HUES64 (cell line): ENCODE measurements around the gene GDF3.
"Not testable (repeated sequence)": the region's sequence is repeated elsewhere in the genome, so short reads cannot be mapped to it uniquely, and the experiment has no call there.

Experiments
- H3K27ac ChIP-seq: 2 replicates; pipeline ENCODE4 v1.7.0; 2013; ENCODE audit warnings: low read depth, low read length, inconsistent platforms
- H3K27me3 ChIP-seq: 2 replicates; pipeline ENCODE4 v1.6.1; 2013; ENCODE audit warnings: mild to moderate bottlenecking, low read length; ENCODE audit not compliant: insufficient read depth
- H3K36me3 ChIP-seq: 2 replicates; pipeline ENCODE4 v1.6.1; 2013; ENCODE audit warnings: mild to moderate bottlenecking, low read length; ENCODE audit not compliant: insufficient read depth
- H3K4me1 ChIP-seq: 2 replicates; pipeline ENCODE4 v1.6.1; 2013; ENCODE audit warnings: mild to moderate bottlenecking, low read length, moderate library complexity; ENCODE audit not compliant: insufficient read depth
- H3K4me3 ChIP-seq: 2 replicates; pipeline ENCODE4 v1.5.1; 2013; ENCODE audit warnings: mild to moderate bottlenecking, low read length, moderate library complexity
- H3K9ac ChIP-seq: 2 replicates; pipeline ENCODE4 v1.6.1; 2013; ENCODE audit warnings: mild to moderate bottlenecking, low read depth, low read length
- H3K9me3 ChIP-seq: 2 replicates; pipeline ENCODE4 v1.6.1; 2013; ENCODE audit warnings: low read depth, low read length; ENCODE audit not compliant: insufficient read depth
- WGBS: fragments of 150-250, 120-280 bp; methylation state at CpG from one replicate; pipeline ENCODE4 v1.1.7; 2013; ENCODE audit warnings: missing lambda C conversion rate; 5-methylcytosine and 5-hydroxymethylcytosine counted together

The GDF3 gene

DNA sequence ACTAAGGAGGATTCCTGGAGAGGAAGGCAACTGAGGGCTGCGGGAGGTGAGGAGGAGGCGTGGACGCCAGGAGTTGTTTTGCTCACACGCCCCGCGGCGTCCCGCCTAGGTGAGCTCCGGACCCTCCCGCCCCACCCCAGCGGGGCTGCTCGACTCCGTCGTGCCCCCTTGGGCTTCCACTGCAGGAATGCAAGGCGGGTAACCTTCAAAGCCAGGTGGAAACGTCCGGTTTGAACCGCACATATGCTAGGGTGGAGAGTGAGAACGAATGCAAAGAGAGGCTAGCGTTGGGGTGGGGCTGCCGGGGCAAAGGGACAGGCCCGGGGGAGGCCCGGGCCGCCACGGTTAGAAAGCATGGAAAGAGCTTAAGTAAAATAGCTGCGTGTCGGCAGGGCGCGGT lies 10.3 kb upstream of the GDF3 start:
- Histone ChIP-seq H3K27ac (no peak overlapping the region), H3K9ac (no peak overlapping the region), H3K36me3 (no peaks in the 10 kb centered on the region), H3K4me3 (no peak overlapping the region), H3K27me3 (no peaks in the 10 kb centered on the region), H3K4me1 (peaks cover 11% of the 10 kb centered on the region), H3K9me3 (no peaks in the 10 kb centered on the region)
- 93% methylated on average over 29 of the region's 29 CpGs for WGBS

DNA sequence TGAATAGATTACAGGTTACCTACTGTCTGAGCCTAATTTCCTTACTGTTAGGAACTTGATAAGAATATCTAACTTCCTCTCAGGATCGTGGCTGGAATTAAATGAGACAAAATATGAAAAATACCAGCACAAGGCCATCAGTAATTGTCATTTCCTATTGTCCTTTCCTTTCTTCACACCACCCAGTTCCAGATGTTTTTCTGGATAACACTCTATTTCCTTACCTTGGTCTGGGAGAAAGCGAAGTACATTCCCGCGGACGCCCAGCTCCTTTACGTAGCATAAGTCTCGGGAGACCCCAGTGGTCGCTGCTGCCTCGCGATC lies 376 bp downstream of the GDF3 start:
- no peaks in the 10 kb centered on the region for H3K27me3 ChIP-seq
- no peaks in the 10 kb centered on the region for H3K36me3 ChIP-seq
- WGBS = 37% methylated on average over 9 of the region's 10 CpGs
- H3K4me1 ChIP-seq = peaks cover 19% of the 10 kb centered on the region
- peak overlapping the region; percentile 89 for H3K27ac ChIP-seq
- H3K4me3 ChIP-seq = peak overlapping the region; percentile 21
- peak overlapping the region; percentile 52 for H3K9ac ChIP-seq
- no peaks in the 10 kb centered on the region for H3K9me3 ChIP-seq

GRCh38 chr12:7694556-7695236 lies 879 bp downstream of the GDF3 start:
- H3K4me3 ChIP-seq = peak overlapping the region; percentile 21
- WGBS = 17% methylated on average over 2 of the region's 3 CpGs
- H3K9ac ChIP-seq = peak overlapping the region; percentile 52; the same call in 1 of the 2 replicates
- no peaks in the 10 kb centered on the region for H3K27me3 ChIP-seq
- H3K4me1 ChIP-seq = peaks cover 19% of the 10 kb centered on the region
- H3K27ac ChIP-seq = peak overlapping the region; percentile 89
- H3K36me3 ChIP-seq = no peaks in the 10 kb centered on the region
- no peaks in the 10 kb centered on the region for H3K9me3 ChIP-seq

GRCh38 chr12:7693793-7694192 lies 1.8 kb downstream of the GDF3 start:
- no peak overlapping the region for H3K27ac ChIP-seq
- no peak overlapping the region for H3K4me3 ChIP-seq
- H3K4me1 ChIP-seq = peaks cover 19% of the 10 kb centered on the region
- WGBS = 75% methylated on average over 6 of the region's 6 CpGs
- no peaks in the 10 kb centered on the region for H3K9me3 ChIP-seq
- H3K9ac ChIP-seq = no peak overlapping the region
- no peaks in the 10 kb centered on the region for H3K27me3 ChIP-seq
- H3K36me3 ChIP-seq = no peaks in the 10 kb centered on the region

DNA sequence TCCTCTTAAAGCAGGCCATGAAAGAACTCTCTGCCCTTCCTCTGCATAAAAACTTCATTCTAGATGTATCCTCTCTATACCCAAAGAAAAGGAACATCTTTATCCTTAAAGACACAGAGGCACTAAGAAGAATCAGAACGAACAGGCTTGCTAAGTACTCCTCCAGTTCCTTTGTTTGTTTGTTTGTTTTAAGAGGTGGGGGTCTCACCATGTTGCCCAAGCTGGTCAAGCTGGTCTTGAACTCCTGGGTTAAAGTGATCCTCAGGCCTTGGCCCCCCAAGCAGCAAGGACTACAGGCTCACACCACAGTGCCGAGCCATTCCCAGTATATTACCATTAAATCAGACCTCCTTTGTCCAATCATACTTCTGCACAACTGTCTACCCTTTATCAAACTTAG lies 14.0 kb downstream of the GDF3 start:
- Histone ChIP-seq H3K36me3 (no peaks in the 10 kb centered on the region), H3K4me3 (no peak overlapping the region), H3K27me3 (no peaks in the 10 kb centered on the region), H3K9ac (no peak overlapping the region), H3K9me3 (no peaks in the 10 kb centered on the region), H3K27ac (no peak overlapping the region), H3K4me1 (no peaks in the 10 kb centered on the region; the same call in 1 of the 2 replicates)
- WGBS = 48% methylated on average over 2 of the region's 2 CpGs

- Histone ChIP-seq H3K4me1 (no peaks in the 10 kb centered on the region; the same call in 1 of the 2 replicates), H3K9me3 (no peaks in the 10 kb centered on the region), H3K27ac (no peak overlapping the region), H3K4me3 (no peak overlapping the region), H3K9ac (no peak overlapping the region), H3K27me3 (no peaks in the 10 kb centered on the region), H3K36me3 (no peaks in the 10 kb centered on the region)
- WGBS = 89% methylated on average over 9 of the region's 9 CpGs
These were observed 16.1 kb downstream of the GDF3 start for GRCh38 chr12:7679251-7680045.

DNA sequence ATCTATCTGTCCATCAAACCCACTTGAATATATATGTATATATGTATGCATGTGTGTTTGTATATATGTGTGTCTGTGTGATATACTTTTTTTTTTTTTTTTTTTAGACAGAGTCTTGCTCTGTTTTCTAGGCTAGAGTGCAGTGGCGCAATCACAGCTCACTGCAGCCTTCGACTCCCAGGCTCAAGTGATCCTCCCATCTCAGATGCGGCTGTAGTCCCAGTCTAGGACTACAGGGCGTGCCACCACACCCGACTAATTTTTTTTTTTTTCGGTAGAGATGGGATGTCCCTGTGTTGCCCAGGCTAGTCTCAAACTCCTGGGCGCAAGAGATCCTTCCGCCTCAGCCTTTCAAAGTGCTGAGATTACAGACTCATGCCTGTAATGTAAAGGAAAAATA lies 16.8 kb downstream of the GDF3 start:
- no peaks in the 10 kb centered on the region for H3K9me3 ChIP-seq
- WGBS = 98% methylated on average over 8 of the region's 8 CpGs
- H3K9ac ChIP-seq = no peak overlapping the region
- H3K36me3 ChIP-seq = no peaks in the 10 kb centered on the region
- H3K27ac ChIP-seq = no peak overlapping the region
- no peaks in the 10 kb centered on the region for H3K27me3 ChIP-seq
- no peaks in the 10 kb centered on the region; the same call in 1 of the 2 replicates for H3K4me1 ChIP-seq
- no peak overlapping the region for H3K4me3 ChIP-seq

DNA sequence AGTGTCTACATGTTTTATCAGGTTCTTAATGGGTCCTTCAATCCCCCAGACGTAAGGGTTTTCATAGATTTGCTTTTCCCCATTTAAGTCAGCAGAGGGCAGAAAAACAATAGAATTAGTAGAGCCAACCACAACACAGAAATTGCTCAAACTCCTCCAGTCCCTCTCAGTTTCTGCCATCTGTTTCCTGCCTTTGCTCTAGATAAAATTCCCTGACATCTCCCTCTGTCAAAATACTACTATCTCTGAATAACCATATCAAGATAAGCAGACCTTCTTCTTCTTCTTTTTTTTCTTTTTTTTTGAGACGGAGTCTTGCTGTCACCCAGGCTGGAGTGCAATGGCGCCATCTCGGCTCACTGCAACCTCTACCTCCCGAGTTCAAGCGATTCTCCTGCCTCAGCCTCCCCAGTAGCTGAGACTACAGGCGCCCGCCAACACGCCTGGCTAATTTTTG lies 18.1 kb downstream of the GDF3 start:
- H3K36me3 ChIP-seq, H3K4me3 ChIP-seq: not testable (repeated sequence)
- WGBS = 67% methylated on average over 9 of the region's 9 CpGs

DNA sequence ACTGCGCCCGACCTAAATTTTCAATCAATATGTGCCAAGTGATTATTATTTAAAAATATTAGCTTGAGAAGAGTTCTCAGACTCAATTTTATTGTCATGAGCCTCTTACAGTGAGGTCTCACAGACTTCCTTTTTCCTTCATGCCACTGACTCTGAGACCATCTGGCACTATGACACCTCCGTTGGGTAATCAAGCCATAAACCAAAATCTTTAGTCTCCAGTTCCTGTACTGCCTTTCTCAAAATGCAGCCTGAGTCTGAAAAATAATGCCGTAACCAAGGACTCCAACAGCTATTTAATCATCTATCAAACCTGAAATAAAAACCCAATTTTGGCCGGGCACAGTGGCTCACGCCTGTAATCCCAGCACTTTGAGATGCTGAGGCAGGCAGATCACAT lies 20.1 kb downstream of the GDF3 start:
- H3K4me3 ChIP-seq, H3K9me3 ChIP-seq, H3K36me3 ChIP-seq, H3K4me1 ChIP-seq, H3K9ac ChIP-seq, H3K27ac ChIP-seq, H3K27me3 ChIP-seq: not testable (repeated sequence)
- 89% methylated on average over 6 of the region's 6 CpGs for WGBS

More for the DNA sequence above, 18.1 kb downstream of the GDF3 start:
- not testable (repeated sequence) for H3K27me3 ChIP-seq, H3K9me3 ChIP-seq, H3K9ac ChIP-seq, H3K4me1 ChIP-seq, H3K27ac ChIP-seq

- WGBS = 91% methylated on average over 5 of the region's 5 CpGs
- no peaks in the 10 kb centered on the region for H3K4me1 ChIP-seq
These were observed 27.4 kb downstream of the GDF3 start for GRCh38 chr12:7668171-7668570.

DNA sequence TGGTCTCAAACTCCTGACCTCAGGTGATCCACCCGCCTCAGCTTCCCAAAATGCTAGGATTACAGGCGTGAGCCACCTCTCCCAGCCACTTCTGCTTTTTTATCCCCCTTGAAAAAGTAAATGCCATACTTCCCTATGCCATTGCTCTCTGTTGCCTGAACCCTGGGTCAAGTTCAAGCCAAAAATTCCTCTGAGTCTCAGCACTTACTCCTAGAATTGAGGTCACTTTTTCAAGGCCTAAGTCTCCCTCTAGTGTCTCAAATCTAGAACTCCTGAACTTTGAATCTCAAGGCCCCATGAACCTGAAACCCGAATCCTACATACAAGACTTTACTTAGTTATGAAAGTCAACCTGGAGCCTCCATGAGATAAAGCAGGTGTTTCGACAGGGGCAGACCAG lies 28.4 kb downstream of the GDF3 start:
- WGBS = 82% methylated on average over 4 of the region's 4 CpGs
- Histone ChIP-seq H3K36me3 (no peaks in the 10 kb centered on the region), H3K9ac (no peak overlapping the region), H3K27me3 (no peaks in the 10 kb centered on the region), H3K9me3 (no peaks in the 10 kb centered on the region), H3K27ac (no peak overlapping the region), H3K4me3 (no peak overlapping the region), H3K4me1 (no peaks in the 10 kb centered on the region)

More at GRCh38 chr12:7668171-7668570, 27.4 kb downstream of the GDF3 start:
- H3K27ac ChIP-seq = no peak overlapping the region
- no peaks in the 10 kb centered on the region for H3K36me3 ChIP-seq
- no peaks in the 10 kb centered on the region for H3K27me3 ChIP-seq
- no peak overlapping the region for H3K9ac ChIP-seq
- no peaks in the 10 kb centered on the region for H3K9me3 ChIP-seq
- no peak overlapping the region for H3K4me3 ChIP-seq
